ENCODE data around the gene CTSW. TPM values are rescaled to one million over a fixed set of nuclear protein-coding genes. Genes with fewer than 3 reads are reported as not detected.

CTSW gene
- total RNA-seq, 1 experiment from 2014 or later = not detected

DNA sequence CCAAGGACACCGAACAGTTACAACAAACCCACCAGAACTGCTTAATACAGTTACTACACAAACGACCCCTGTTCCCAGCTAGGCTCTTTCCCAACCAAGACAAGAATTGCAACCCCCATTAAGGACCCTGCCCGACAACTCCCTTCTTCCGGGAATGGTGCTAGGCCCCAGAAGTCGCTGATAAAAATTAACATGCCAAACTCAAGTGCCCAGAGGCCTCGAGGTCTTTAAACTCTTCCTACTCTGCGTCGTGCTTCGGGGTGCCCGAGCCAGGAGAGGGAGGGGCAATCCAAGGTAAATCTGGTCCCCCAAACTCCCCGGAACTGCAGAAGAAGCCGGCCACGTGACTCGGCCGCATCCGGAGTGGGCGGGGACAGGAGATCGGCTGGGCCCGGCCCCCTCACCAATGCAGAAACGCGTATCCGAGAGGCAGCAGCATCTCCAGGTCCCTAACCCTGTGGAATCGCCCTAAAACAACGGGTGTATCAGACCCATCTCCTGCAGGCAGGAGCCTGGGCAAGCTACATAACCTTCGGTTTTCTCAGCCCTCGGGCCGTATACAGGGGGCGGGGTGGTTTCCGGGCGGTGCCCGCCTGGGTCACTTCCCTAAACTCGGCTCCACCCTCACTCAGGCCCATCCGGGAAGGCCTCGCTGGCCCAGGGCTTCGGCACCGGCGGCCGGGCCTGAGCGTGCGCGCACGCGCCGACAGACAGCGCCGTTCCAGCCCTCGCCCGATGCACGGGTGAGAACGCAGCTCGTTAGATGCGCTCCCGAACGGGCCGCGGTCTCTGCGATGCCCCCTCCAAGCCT, 22.7 kb upstream of the CTSW start (continued):
- TF ChIP-seq CREM (CRISPR knock-in tag; IDR thresholded peaks at IDR 0.05) (no peak; the same call in 1 of the 2 replicates), JUN (CRISPR knock-in tag; IDR thresholded peaks at IDR 0.05) (no peak), ZNF138 (CRISPR knock-in tag; conservative IDR thresholded peaks at IDR 0.05) (no peak), ATF3 (CRISPR knock-in tag; conservative IDR thresholded peaks at IDR 0.05) (no peak), OVOL2 (CRISPR knock-in tag; IDR thresholded peaks at IDR 0.05; ENCODE audit: borderline replicate concordance) (no peak), ZNF317 (CRISPR knock-in tag; IDR thresholded peaks at IDR 0.05; ENCODE audit: borderline replicate concordance, low read depth) (no peak), JAZF1 (CRISPR knock-in tag; IDR thresholded peaks at IDR 0.05) (no peak), NFATC4 (CRISPR knock-in tag; IDR thresholded peaks at IDR 0.05) (0 out of 2 replicates have a peak, but pooled peaks have one; percentile 2), ZSCAN18 (CRISPR knock-in tag; IDR thresholded peaks at IDR 0.05) (no peak), NR3C1 (CRISPR knock-in tag; conservative IDR thresholded peaks at IDR 0.05; ENCODE audit: low read depth) (no peak), ZNF121 (CRISPR knock-in tag; IDR thresholded peaks at IDR 0.05) (no peak), ETV6 (CRISPR knock-in tag; IDR thresholded peaks at IDR 0.05) (no peak), SP1 (CRISPR knock-in tag; conservative IDR thresholded peaks at IDR 0.05) (0 out of 2 replicates have a peak, but pooled peaks have one; percentile 54), GRHL2 (CRISPR knock-in tag; IDR thresholded peaks at IDR 0.05; ENCODE audit: insufficient replicate concordance, severe bottlenecking) (no peak), FOXK1 (CRISPR knock-in tag; IDR thresholded peaks at IDR 0.05) (peak; percentile 67), USF1 (CRISPR knock-in tag; IDR thresholded peaks at IDR 0.05) (peak; percentile 96), SMAD4 (CRISPR knock-in tag; IDR thresholded peaks at IDR 0.05) (no peak), ZNF532 (CRISPR knock-in tag; IDR thresholded peaks at IDR 0.05; ENCODE audit: borderline replicate concordance) (no peak), CREB1 (CRISPR knock-in tag; IDR thresholded peaks at IDR 0.05) (no peak), EMX1 (CRISPR knock-in tag; IDR thresholded peaks at IDR 0.05) (0 out of 2 replicates have a peak, but pooled peaks have one; percentile 32), HMGA2 (CRISPR knock-in tag; IDR thresholded peaks at IDR 0.05) (no peak), TCF7 (CRISPR knock-in tag; IDR thresholded peaks at IDR 0.05; ENCODE audit: low read depth) (0 out of 2 replicates have a peak, but pooled peaks have one; percentile 61)
- TF ChIP-seq, protein P1, sequence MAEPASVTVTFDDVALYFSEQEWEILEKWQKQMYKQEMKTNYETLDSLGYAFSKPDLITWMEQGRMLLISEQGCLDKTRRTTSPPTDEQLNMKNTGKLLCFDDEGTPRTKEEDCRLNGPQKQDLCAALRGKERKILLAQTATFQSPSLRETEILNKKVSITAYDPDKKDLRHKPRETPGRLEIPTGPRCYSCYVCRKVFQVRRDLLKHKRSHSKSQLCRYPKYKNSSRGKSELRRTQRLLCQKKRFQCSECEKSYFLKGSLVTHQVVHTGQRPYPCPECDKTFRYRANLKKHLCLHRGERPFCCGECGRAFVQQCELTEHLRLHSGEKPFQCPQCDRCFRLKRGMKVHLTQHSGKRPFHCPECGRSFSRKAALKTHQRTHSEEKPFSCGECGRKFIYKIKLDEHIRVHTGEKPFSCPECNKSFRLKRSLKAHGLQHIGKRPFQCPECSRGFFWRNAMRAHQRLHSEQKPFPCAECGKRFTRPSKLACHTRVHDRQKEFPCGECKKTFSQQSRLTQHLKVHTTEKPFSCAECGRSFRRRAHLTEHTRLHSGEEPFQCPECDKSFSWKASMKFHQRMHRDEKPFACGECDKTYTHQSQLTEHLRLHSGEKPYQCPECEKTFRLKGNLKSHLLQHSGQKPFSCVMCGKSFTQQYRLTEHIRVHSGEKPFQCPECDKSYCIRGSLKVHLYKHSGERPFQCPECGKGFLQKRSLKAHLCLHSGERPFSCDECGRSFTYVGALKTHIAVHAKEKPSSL (CRISPR knock-in tag; conservative IDR thresholded peaks at IDR 0.05) = no peak
- TF ChIP-seq, protein P2, sequence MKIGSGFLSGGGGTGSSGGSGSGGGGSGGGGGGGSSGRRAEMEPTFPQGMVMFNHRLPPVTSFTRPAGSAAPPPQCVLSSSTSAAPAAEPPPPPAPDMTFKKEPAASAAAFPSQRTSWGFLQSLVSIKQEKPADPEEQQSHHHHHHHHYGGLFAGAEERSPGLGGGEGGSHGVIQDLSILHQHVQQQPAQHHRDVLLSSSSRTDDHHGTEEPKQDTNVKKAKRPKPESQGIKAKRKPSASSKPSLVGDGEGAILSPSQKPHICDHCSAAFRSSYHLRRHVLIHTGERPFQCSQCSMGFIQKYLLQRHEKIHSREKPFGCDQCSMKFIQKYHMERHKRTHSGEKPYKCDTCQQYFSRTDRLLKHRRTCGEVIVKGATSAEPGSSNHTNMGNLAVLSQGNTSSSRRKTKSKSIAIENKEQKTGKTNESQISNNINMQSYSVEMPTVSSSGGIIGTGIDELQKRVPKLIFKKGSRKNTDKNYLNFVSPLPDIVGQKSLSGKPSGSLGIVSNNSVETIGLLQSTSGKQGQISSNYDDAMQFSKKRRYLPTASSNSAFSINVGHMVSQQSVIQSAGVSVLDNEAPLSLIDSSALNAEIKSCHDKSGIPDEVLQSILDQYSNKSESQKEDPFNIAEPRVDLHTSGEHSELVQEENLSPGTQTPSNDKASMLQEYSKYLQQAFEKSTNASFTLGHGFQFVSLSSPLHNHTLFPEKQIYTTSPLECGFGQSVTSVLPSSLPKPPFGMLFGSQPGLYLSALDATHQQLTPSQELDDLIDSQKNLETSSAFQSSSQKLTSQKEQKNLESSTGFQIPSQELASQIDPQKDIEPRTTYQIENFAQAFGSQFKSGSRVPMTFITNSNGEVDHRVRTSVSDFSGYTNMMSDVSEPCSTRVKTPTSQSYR (CRISPR knock-in tag; IDR thresholded peaks at IDR 0.05) = no peak
- TF ChIP-seq, protein P3, sequence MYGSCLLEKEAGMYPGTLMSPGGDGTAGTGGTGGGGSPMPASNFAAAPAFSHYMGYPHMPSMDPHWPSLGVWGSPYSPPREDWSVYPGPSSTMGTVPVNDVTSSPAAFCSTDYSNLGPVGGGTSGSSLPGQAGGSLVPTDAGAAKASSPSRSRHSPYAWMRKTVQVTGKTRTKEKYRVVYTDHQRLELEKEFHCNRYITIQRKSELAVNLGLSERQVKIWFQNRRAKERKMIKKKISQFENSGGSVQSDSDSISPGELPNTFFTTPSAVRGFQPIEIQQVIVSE (CRISPR knock-in tag; IDR thresholded peaks at IDR 0.05; ENCODE audit: borderline replicate concordance) = no peak
- TF ChIP-seq, protein P4, sequence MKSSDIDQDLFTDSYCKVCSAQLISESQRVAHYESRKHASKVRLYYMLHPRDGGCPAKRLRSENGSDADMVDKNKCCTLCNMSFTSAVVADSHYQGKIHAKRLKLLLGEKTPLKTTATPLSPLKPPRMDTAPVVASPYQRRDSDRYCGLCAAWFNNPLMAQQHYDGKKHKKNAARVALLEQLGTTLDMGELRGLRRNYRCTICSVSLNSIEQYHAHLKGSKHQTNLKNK (CRISPR knock-in tag; IDR thresholded peaks at IDR 0.05) = no peak
